ENCODE measurements around the gene MRO. TPM values are rescaled to one million over a fixed set of nuclear protein-coding genes. Genes with fewer than 3 reads are reported as not detected.
"Not testable (repeated sequence)": the region's sequence is repeated elsewhere in the genome, so short reads cannot be mapped to it uniquely, and the experiment has no call there.

Gene MRO
- total RNA-seq, 2 experiments from 2014 or later: not detected

DNA sequence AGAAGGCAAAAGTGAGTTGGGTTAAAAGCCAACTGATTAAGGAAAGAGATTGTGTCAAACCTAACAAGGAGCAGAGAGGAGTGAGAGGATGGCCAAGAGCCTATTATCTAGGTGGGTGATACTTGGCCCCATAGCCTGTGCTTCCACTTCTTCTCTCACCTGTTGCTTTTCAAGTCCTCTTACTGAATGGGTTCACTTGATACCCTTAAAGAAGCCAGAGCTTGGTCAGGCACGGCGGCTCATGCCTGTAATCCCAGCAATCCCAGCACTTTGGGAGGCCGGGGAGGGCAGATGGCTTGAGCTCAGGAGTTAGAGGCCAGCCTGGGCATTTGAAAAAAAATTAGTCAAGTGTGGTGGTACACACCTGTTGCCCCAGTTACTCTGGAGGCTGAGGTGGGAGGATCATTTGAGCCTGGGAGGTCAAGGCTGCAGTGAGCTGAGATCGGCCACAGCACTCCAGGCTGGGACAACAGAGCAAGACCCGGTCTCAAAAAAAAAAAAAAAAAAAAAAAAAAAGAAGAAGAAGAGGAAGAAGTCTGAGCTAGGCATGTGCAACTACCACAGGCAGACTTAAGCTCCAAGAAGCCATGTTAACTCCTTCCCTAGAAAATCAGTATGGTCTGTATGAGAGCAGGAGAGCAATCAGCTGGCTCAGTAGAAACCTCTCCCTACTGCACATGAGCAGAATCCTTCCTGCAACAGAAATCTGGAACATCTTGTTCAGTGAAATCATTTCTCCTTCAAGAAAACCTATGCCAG is 30.7 kb upstream of the MRO start:
- DNase-seq (no peak), ATAC-seq (no peak)
- Mint-ChIP-seq H3K4me3 (no peak overlapping the region), H3K27me3 (ENCODE audit: low read depth) (peaks cover 8% of the 10 kb centered on the region), H3K36me3 (ENCODE audit: low read depth) (no peaks in the 10 kb centered on the region), H3K9me3 (ENCODE audit: insufficient read depth) (no peaks in the 10 kb centered on the region), H3K27ac (no peak overlapping the region), H3K4me1 (ENCODE audit: low read depth) (no peaks in the 10 kb centered on the region)
- CTCF ChIA-PET: no interaction called here
- POLR2A ChIA-PET: no interaction called here

DNA sequence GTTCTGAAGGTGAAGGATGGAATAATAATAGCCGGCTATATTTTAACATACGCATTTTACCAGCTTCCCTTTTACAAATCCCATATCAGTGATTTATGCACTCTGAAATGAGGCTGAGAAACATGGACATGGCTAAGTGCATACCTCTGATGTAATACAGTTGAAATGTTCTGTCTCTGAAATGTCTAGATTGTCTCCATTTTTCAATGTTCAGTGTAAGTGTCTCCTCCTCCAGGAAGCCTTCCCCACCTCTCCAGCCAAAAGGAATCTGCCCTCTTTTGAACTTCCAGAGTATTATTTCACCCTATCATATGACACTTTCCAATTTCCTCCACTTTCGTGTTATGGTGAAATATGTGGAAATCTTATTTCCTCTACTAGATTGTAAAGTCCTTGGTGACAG is 29.6 kb upstream of the MRO start:
- Mint-ChIP-seq H3K27me3 (ENCODE audit: low read depth) (peaks cover 7% of the 10 kb centered on the region), H3K4me3 (no peak overlapping the region), H3K27ac (no peak overlapping the region), H3K4me1 (ENCODE audit: low read depth) (no peaks in the 10 kb centered on the region), H3K9me3 (ENCODE audit: insufficient read depth) (no peaks in the 10 kb centered on the region), H3K36me3 (ENCODE audit: low read depth) (no peaks in the 10 kb centered on the region)
- ATAC-seq (no peak), DNase-seq (no peak)
- ChIA-PET CTCF (no interaction called here), POLR2A (no interaction called here)

DNA sequence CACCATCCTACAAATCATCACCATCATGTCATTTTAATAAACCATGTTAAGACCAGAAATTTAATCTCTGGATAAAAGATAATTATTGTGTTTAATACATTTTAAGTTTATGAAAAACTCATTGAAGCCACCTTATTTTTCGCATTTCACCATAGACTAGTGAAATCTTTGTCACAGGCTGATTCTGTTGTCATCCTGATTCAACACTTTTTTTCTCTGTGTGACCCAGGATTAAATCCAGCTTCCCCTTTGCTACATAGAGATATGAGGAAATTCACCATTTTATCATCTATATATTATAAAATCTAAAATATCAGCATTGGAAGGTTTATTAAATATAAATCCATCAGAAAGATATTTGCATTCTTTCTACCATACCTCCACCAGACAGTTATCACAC is 29.2 kb upstream of the MRO start:
- ATAC-seq (no peak), DNase-seq (no peak)
- ChIA-PET POLR2A (no interaction called here), CTCF (no interaction called here)
- Mint-ChIP-seq H3K4me3 (no peak overlapping the region), H3K27ac (no peak overlapping the region), H3K27me3 (ENCODE audit: low read depth) (peaks cover 6% of the 10 kb centered on the region), H3K4me1 (ENCODE audit: low read depth) (no peaks in the 10 kb centered on the region), H3K36me3 (ENCODE audit: low read depth) (no peaks in the 10 kb centered on the region), H3K9me3 (ENCODE audit: insufficient read depth) (no peaks in the 10 kb centered on the region)

DNA sequence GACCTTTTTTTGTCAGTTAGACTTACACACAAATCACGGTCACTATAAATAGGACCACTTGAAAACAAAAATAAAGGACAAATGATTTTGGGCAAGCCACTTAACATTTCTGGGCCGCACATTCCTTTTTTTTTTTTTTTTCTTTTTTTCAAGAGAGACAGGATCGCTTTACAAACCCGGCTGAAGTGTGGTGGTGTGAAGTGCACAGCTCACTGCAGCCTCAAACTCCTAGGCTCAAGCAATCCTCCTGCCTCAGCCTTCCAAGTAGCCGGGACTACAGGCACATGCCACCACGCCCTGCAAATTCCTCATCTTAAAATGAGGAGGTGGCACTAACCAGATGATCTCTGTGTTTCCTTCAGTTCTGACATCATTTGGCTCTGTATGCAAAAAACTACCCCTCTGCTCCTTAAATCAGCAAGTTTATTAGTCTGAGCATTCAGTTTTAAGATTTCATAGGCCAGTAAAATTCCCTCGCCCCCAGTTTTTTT is 28.3 kb upstream of the MRO start:
- Mint-ChIP-seq H3K4me1 (ENCODE audit: low read depth) (no peaks in the 10 kb centered on the region), H3K9me3 (ENCODE audit: insufficient read depth) (no peaks in the 10 kb centered on the region), H3K36me3 (ENCODE audit: low read depth) (no peaks in the 10 kb centered on the region), H3K27me3 (ENCODE audit: low read depth) (peaks cover 4% of the 10 kb centered on the region), H3K27ac (no peak overlapping the region), H3K4me3 (no peak overlapping the region)
- POLR2A ChIA-PET: no interaction called here
- ATAC-seq (no peak), DNase-seq (no peak)
- CTCF ChIA-PET: no interaction called here

DNA sequence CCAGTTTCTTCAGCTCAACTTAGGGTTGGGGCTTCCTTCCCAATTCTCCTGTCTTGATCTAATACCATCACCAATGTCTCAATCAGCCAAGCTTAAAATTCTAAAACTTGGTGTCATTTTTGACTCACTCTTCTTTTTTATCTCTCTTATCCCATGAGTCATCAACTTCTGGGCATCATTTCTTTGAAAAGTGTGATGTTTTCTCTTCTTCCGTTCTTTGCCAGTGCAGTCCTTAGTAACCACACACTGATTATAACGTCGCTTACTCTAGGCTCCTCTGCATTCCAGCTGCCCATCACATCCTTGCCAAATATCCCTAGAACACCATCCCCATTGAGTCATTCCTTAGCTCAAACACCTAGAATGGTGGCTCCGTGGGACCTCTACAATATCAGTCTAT is 27.4 kb upstream of the MRO start:
- Mint-ChIP-seq H3K36me3 (ENCODE audit: low read depth) (no peaks in the 10 kb centered on the region), H3K27me3 (ENCODE audit: low read depth) (no peaks in the 10 kb centered on the region), H3K9me3 (ENCODE audit: insufficient read depth) (no peaks in the 10 kb centered on the region), H3K27ac (no peak overlapping the region), H3K4me3 (no peak overlapping the region), H3K4me1 (ENCODE audit: low read depth) (no peaks in the 10 kb centered on the region)
- POLR2A ChIA-PET: no interaction called here
- ATAC-seq: no peak
- no peak for DNase-seq
- CTCF ChIA-PET: interaction anchor here (0.8 to 1.2 kb wide), 2 partner anchors 18 to 27 kb away, joined by 3 read pairs; partner anchors contain the start of gene MRO

DNA sequence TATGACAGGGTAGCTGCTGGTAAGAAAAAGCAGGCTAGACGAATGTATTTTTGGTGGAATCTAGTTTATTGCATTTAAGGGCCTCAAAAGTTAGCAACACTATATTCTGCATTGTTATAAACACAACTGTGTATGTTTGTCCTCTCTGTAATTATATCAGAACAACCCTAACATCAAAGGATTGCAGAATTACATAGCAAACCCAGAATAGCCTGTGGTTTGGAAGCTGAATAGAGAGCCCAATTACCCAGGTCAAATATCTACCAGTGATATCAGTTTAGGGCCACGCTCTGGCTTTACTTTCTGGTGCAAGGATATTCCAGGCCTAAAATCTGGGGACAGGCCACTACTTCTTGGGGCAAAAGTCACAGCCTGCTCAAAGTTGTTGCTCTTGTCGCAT is 25.1 kb upstream of the MRO start:
- ChIA-PET CTCF (no interaction called here), POLR2A (no interaction called here)
- no peak overlapping the region for H3K4me3 Mint-ChIP-seq
- H3K9me3 Mint-ChIP-seq (ENCODE audit: insufficient read depth): no peaks in the 10 kb centered on the region
- peaks cover 3% of the 10 kb centered on the region for H3K27me3 Mint-ChIP-seq (ENCODE audit: low read depth)
- no peak overlapping the region for H3K27ac Mint-ChIP-seq
- ATAC-seq (no peak), DNase-seq (no peak)
- H3K4me1 Mint-ChIP-seq (ENCODE audit: low read depth): no peaks in the 10 kb centered on the region
- H3K36me3 Mint-ChIP-seq (ENCODE audit: low read depth): no peaks in the 10 kb centered on the region

DNA sequence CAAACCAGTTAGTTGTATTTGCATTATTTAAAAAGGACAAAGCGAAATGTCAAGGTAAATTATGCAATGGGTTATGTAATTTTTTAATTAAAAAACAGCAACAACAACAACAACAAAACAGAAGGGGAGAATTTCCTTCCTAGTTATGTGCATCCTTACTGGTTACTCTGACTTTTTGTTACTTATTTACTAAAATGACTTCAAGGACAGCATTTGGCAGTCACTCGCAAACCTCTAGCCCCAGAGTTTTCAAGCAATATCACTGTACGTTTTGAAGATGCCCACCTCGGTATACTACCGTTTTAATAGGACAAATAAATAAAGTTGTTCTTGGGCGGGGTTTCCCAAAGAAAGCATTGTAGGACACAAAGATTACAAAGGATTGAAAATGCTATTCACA is 24.7 kb upstream of the MRO start:
- Mint-ChIP-seq H3K27me3 (ENCODE audit: low read depth) (peaks cover 7% of the 10 kb centered on the region), H3K4me3 (no peak overlapping the region), H3K27ac (no peak overlapping the region), H3K4me1 (ENCODE audit: low read depth) (no peaks in the 10 kb centered on the region), H3K9me3 (ENCODE audit: insufficient read depth) (no peaks in the 10 kb centered on the region), H3K36me3 (ENCODE audit: low read depth) (no peaks in the 10 kb centered on the region)
- no peak for DNase-seq
- ChIA-PET CTCF (no interaction called here), POLR2A (no interaction called here)
- ATAC-seq: no peak

DNA sequence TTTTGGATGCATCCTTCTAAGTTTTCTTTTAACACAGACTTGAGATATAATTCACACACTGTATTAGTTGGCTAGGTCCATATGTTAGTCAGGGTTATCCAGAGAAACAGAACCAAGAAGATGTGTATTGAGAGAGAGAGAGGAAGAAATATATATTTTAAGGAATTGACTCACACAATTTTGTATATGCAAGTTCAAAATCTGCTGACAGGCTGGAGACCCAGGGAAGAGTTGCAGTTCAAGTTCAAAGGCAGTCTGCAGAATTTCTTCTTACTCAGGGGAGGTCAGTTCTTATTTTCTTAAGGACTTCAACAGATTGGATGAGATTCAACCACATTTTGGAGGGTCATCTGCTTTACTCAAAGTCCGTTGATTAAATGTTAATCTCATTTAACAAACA is 23.0 kb upstream of the MRO start:
- H3K27ac Mint-ChIP-seq: no peak overlapping the region
- ChIA-PET CTCF (interaction anchor here (1.7 kb wide), 1 partner anchor 22 kb away, joined by 8 read pairs; the partner anchor contains the start of gene MRO), POLR2A (no interaction called here)
- DNase-seq (no peak), ATAC-seq (no peak)
- H3K4me3 Mint-ChIP-seq: no peak overlapping the region
- no peaks in the 10 kb centered on the region for H3K9me3 Mint-ChIP-seq (ENCODE audit: insufficient read depth)
- H3K27me3 Mint-ChIP-seq (ENCODE audit: low read depth): peaks cover 12% of the 10 kb centered on the region
- no peaks in the 10 kb centered on the region for H3K4me1 Mint-ChIP-seq (ENCODE audit: low read depth)
- H3K36me3 Mint-ChIP-seq (ENCODE audit: low read depth): no peaks in the 10 kb centered on the region

DNA sequence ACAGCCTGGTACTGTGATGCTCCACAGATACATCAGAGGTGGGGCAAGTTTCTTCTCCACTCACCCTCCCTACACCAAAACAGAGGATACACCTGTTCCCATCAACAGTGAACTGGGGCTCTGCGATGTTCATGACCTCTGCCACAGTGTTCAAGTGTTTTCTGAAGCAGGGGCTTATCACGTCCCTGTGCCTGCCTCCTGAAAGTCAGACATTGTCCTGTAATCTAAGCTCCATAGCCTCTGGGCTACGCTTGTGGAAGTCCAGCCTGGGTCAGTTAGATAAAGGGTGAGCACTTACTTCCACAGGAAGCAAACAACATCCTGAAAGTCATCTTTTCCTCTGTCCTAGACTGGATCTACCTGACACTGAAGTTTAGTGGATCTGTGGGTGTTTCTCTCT is 20.2 kb upstream of the MRO start:
- ChIA-PET POLR2A (no interaction called here), CTCF (no interaction called here)
- peaks cover 7% of the 10 kb centered on the region for H3K4me1 Mint-ChIP-seq (ENCODE audit: low read depth)
- no peak for DNase-seq
- no peak overlapping the region for H3K4me3 Mint-ChIP-seq
- ATAC-seq: no peak
- peaks cover 18% of the 10 kb centered on the region for H3K27me3 Mint-ChIP-seq (ENCODE audit: low read depth)
- H3K27ac Mint-ChIP-seq: no peak overlapping the region
- no peaks in the 10 kb centered on the region for H3K9me3 Mint-ChIP-seq (ENCODE audit: insufficient read depth)
- H3K36me3 Mint-ChIP-seq (ENCODE audit: low read depth): no peaks in the 10 kb centered on the region

DNA sequence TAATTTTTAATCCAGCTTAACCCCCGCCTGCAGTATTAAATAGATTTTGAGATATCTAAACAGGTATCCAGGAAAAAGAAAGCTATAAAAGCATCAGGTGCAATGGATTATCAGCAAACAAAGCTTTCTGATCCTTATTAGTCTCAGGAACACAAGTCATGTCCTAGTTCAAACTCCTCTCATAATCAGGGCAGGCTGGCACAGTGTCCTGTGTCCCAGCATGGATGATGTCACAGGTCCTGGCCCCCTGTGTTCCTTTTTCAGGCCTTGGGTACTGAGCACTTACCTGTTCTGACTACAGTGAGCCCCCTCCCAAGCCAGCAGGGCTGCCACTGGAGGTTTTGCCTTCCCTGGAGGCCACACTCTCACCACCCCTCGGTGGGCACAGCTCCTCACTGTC is 19.5 kb upstream of the MRO start:
- ChIA-PET CTCF (no interaction called here), POLR2A (no interaction called here)
- H3K27ac Mint-ChIP-seq: no peak overlapping the region
- DNase-seq (no peak), ATAC-seq (no peak)
- no peaks in the 10 kb centered on the region for H3K36me3 Mint-ChIP-seq (ENCODE audit: low read depth)
- H3K27me3 Mint-ChIP-seq (ENCODE audit: low read depth): peaks cover 18% of the 10 kb centered on the region
- peaks cover 7% of the 10 kb centered on the region for H3K4me1 Mint-ChIP-seq (ENCODE audit: low read depth)
- no peak overlapping the region for H3K4me3 Mint-ChIP-seq
- no peaks in the 10 kb centered on the region for H3K9me3 Mint-ChIP-seq (ENCODE audit: insufficient read depth)

DNA sequence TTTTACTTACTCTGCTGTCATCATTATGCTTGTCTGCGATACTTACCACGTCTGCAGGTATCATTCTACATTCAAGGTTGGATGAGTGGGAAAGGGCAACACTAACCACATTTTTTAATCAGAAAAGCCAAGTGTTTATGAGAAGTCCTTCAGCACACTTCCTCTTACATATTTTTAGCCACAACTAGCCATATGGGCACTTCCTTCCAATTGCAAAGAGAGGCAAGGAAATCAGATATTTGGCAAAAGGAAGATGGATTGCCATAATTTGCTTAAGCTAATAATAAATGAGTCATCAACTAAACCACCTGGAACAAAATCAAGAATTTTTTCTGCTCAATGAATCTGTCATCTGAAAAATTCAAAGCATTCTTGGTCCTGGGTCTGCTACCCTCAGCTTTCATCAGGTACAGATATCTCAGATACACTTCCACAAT is 16.7 kb upstream of the MRO start:
- ChIA-PET POLR2A (no interaction called here), CTCF (no interaction called here)
- H3K27me3 Mint-ChIP-seq (ENCODE audit: low read depth): peaks cover 17% of the 10 kb centered on the region
- H3K36me3 Mint-ChIP-seq (ENCODE audit: low read depth): no peaks in the 10 kb centered on the region
- H3K4me1 Mint-ChIP-seq (ENCODE audit: low read depth): peaks cover 7% of the 10 kb centered on the region
- H3K27ac Mint-ChIP-seq: no peak overlapping the region
- no peak overlapping the region for H3K4me3 Mint-ChIP-seq
- DNase-seq (no peak), ATAC-seq (no peak)
- no peaks in the 10 kb centered on the region for H3K9me3 Mint-ChIP-seq (ENCODE audit: insufficient read depth)

DNA sequence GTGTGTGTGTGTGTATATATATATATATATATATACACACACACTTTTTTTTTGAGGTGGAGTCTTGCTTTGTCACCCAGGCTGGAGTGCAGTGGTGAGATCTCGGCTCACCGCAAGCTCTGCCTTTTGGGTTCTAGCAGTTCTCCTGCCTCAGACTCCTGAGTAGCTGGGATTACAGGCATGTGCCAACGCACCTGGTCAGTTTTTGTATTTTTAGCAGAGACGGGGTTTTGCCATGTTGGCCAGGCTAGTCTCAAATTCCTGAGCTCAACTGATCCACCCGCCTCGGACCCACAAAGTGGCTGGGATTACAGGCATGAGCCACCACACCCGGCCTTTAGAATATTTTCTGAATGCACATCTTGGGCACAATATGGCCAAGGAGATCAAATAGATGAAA is 13.7 kb upstream of the MRO start:
- ChIA-PET POLR2A (interaction anchor here (1.1 kb wide), 1 partner anchor 45 kb away, joined by 3 read pairs; the partner anchor contains the start of gene ME2), CTCF (interaction anchor here (0.7 to 1.5 kb wide), 2 partner anchors 13 to 218 kb away, joined by 4 to 5 read pairs; partner anchors contain the start of gene MRO)
- not testable (repeated sequence) for H3K9me3 Mint-ChIP-seq (ENCODE audit: insufficient read depth); H3K4me1 Mint-ChIP-seq (ENCODE audit: low read depth); H3K36me3 Mint-ChIP-seq (ENCODE audit: low read depth); H3K4me3 Mint-ChIP-seq; DNase-seq; ATAC-seq; H3K27ac Mint-ChIP-seq
- H3K27me3 Mint-ChIP-seq (ENCODE audit: low read depth): peaks cover 10% of the 10 kb centered on the region

DNA sequence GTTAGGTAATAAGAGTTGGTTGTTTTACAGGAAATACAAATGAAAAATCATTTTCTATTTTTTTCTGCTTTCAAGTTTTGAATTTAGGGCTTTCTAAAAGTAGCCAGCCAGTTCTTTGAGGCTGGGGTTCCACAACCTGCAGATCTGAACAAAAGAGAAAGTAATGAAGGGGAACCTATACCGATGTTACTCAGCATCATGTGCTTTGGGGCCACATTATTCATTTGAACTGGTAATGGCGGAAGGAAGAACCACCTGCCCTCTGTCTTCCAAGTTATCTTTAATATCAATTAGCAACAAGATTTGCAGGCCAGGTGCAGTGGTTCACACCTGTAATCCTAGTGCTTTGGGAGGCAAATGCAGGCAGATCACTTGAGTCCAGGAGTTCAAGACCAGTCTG is 12.9 kb upstream of the MRO start:
- Mint-ChIP-seq H3K27ac (no peak overlapping the region), H3K36me3 (ENCODE audit: low read depth) (no peaks in the 10 kb centered on the region), H3K4me1 (ENCODE audit: low read depth) (peaks cover 7% of the 10 kb centered on the region), H3K9me3 (ENCODE audit: insufficient read depth) (no peaks in the 10 kb centered on the region), H3K27me3 (ENCODE audit: low read depth) (peaks cover 6% of the 10 kb centered on the region), H3K4me3 (no peak overlapping the region)
- DNase-seq (no peak), ATAC-seq (no peak)
- CTCF ChIA-PET: no interaction called here
- POLR2A ChIA-PET: interaction anchor here (1.1 kb wide), 1 partner anchor 46 kb away, joined by 3 read pairs; the partner anchor contains the start of gene ME2
